GM12874 (cell line): ENCODE results near the gene FMOD.

Experiments
- TF ChIP-seq, protein P1 (sequence below): IDR thresholded peaks from 2 replicates; pipeline ENCODE4 v1.5.1; 2011; ENCODE audit warnings: low read depth, mild to moderate bottlenecking, control low read depth, low read length, moderate library complexity; ENCODE audit not compliant: insufficient read depth

Gene FMOD

DNA sequence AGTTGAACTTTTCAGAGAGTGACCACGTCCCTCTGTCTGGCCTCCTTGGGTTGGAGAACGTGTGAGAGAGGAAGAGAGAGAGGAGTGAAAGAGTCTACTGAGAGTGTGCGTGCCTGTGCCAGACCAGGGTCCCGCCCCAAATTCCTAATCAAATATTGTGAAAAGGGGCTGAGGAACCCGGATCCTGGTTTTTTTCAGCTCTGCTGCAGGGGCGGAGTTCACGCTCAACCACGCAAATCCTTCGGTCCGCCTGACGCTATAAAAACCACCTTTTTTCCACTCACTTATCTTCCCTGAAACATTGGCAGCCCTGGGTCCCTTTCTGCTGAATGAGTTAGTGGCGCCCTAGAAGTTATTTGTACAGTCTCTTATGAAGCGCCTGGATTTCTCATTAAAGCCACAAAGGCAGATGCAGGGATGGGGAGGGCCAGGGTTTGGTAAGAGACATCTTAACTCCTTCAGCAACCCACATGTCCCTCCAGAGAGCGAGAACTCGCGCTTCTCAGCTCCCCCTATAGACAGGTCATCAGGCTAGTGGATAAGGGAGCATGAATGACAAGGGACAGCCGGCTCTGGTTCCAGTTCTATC lies at the start of gene FMOD:
FMOD (minus strand) TSS at position 86 of the 589 bp plus-strand sequence. CDS start 2,852 bp downstream, outside the sequence.
- TF ChIP-seq, protein P1, sequence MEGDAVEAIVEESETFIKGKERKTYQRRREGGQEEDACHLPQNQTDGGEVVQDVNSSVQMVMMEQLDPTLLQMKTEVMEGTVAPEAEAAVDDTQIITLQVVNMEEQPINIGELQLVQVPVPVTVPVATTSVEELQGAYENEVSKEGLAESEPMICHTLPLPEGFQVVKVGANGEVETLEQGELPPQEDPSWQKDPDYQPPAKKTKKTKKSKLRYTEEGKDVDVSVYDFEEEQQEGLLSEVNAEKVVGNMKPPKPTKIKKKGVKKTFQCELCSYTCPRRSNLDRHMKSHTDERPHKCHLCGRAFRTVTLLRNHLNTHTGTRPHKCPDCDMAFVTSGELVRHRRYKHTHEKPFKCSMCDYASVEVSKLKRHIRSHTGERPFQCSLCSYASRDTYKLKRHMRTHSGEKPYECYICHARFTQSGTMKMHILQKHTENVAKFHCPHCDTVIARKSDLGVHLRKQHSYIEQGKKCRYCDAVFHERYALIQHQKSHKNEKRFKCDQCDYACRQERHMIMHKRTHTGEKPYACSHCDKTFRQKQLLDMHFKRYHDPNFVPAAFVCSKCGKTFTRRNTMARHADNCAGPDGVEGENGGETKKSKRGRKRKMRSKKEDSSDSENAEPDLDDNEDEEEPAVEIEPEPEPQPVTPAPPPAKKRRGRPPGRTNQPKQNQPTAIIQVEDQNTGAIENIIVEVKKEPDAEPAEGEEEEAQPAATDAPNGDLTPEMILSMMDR = no peak

DNA sequence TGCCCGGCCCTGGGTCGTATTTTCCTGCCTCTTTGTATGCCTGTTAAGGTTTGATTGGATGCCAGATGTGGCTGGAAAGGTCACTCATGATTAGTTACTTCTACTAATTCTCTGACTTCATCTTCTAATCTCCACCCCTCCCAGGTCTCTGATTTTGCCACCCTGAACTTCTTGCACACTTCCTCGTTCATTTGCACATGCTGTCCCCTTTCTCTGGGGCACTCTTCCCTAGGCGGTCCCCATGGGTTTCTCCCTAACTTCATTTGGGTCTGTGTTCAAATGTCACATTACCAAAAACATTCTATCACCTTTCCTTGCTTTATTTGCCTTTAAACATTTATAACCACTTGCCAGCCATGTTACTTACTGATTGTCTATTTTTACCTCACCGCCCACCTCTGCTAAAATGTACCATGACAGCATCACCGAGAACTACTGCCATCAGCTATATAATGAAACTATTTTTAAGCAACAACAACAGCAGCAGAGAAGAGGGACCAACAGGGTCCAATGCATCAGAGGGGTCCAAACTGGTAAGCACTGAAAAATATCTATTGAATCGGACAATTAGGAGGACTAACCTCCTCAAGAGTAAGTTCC lies 45.8 kb upstream of the FMOD start:
- TF ChIP-seq, protein P1 = no peak

DNA sequence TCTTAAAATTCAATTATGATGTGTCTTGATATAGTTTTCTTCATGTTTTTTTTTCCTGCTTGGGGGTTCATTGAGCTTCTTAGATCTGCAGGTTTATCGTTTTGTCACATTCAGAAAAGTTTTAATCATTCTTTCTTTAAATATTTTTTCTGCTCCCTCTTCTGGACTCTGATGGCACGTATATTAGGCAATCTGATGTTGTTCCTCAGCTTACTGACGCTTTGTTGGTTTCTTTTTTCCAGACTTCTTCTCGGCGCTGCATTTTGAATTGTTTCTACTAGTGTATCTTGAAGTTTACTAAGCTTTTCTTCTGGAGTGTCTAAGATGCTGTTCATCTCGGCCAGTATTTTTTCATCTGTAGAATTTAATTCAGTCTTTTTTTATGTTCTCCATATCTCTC lies 44.8 kb upstream of the FMOD start:
- TF ChIP-seq, protein P1 = no peak

DNA sequence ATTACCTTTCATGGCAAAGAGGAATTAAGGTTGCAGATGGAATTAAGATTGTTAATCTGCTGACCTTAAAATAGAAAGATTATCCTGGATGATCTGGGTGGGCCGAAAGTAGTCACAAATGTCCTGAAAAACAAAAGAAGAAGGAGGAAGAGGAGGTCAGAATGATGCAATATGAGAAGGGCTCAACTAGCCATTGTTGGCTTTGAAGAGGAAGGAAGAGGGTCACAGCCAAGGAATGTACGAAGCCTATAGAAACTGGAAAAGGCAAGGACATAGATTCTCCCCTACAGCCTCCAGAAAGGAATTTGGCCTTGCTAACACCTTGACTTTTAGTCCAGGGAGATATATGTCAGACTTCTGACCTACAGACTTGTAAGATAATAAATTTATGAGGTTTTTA lies 39.4 kb upstream of the FMOD start:
- TF ChIP-seq, protein P1 = no peak

DNA sequence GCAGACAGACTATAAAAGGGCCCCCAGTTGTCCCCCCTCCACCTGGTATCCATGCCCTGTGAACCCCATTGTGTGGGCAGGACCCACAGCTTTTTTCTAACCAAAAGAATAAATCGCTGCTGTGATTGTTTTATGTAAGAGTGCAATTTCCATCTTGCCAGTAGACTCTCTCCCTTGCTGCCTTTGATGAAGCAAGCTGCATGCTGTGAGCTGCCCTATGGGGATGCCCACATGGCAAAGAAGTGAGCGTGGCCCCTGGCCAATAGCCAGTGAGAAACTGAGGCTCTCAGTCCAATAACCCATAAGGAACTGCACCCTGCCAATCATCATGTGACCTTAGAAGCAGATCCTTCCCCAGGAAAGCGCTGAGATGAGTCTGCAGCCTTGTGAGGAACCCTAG lies 37.8 kb upstream of the FMOD start:
- TF ChIP-seq, protein P1 = no peak

DNA sequence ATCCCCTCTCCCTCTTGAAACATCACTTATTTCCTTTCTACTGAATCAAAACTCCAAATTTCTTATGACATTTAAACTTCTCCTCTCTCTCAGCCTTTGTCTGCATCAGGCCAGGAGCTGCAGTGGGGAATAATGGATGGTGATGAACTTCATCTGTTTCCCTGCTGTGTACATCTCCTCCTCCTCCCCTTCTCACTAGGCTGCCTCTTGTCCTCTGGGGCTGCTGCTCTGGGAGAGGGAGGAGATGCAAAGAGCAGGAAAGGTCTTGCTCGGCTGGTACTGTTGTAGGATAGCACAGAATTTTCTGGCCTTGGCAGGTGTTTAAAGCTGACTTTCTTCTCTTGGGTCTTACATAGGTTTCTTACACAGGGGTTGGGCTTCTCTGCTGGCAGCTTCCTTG lies 31.1 kb upstream of the FMOD start:
- TF ChIP-seq, protein P1 = no peak

DNA sequence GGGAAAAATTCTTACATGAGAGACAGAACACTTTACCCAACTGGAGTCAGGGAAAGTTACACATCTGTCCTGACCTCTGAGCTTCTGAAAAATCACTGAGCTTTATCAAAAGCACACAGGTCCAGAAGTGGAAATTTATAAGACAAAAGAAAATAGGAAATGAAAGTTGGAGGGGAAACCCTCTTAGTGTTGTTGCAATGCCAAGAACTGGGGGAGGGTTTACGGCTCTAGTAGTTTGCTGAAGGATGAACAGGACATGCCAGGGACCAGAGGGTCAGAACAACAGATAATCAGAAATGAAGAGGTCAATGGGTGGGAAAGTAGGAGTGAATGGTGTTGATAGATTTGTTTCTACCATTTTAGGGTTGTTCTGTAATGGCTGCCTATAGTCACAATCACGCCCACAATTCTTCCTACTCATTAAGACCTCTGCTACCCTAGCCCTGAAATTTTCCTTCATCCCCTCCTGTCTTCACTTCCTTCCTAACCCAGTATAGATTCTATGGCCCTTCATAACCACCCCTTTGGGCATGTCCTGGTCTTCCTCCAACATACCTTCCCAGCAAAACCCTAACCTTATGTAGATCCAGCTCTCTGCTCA lies 30.3 kb upstream of the FMOD start:
- TF ChIP-seq, protein P1 = no peak
